NOMO-1 (cell line): ENCODE measurements around the gene PCAT6.
"Not testable (repeated sequence)": the region's sequence is repeated elsewhere in the genome, so short reads cannot be mapped to it uniquely, and the experiment has no call there.

Source experiments
- DNase-seq, 2 experiments: peaks; one replicate each; lab custom pipeline; 2025; ENCODE audit not compliant: unreplicated experiment in 2 of 2; lab: John Stamatoyannopoulos, UW

Gene PCAT6

DNA sequence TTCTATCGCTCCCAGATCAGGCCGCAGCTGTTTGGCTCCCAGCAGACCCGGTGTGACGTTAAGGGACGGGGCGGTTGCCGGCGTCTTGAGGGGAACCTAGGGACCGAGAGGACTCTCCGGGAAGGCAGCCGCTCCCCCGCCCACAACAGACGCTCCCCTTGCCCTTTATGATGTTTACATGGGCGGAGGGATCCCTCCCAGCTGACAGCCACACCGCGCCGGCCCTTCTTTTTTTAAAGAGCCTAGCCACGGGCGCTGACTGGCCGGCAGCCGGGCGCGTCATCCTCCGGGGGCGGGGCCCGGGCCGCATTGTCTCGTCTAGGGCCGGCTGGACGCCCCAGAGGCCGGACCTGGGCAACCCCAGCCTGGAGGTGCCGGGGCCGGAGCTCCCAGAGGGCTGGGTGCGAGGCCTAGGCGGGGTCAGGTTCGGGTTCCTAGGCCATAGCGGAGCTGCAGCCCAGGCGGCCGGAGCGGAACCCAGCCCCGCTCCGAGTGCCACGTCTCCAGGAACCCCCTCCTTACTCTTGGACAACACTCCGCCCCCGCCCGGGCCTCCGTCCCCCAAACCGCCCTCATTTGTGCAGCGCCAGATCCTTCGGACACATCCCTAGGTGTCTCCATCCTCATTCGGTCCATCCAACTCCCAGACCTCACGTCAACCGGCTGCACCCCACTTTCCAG, at the start of gene PCAT6:
PCAT6 (plus strand) TSS at position 340 of the 681 bp plus-strand sequence.
- DNase-seq: peak; percentile 77 to 89

GRCh38 chr1:202762019-202762418, 48.7 kb upstream of the PCAT6 start:
- DNase-seq: no peak

GRCh38 chr1:202765721-202766120, 45.0 kb upstream of the PCAT6 start:
- no peak for DNase-seq

DNA sequence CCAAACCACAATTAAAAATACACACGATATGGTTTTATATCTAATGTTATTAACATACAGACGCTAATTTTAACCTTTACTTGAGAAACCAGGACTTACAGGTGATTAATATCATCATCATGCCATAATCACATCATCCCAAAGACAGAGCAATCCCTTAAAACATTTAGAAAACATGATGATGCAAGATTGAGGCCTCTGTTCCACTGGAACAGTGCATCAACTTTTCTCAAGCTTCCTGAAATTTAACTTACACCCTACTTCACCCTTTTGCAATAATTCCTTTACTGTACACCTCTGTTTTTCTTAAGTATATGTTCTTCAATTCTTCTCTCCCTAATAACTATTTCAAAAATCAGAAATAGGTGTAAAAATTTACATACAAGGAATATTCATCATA, 40.6 kb upstream of the PCAT6 start:
- DNase-seq: no peak

GRCh38 chr1:202781180-202781579, 29.6 kb upstream of the PCAT6 start:
- no peak for DNase-seq

DNA sequence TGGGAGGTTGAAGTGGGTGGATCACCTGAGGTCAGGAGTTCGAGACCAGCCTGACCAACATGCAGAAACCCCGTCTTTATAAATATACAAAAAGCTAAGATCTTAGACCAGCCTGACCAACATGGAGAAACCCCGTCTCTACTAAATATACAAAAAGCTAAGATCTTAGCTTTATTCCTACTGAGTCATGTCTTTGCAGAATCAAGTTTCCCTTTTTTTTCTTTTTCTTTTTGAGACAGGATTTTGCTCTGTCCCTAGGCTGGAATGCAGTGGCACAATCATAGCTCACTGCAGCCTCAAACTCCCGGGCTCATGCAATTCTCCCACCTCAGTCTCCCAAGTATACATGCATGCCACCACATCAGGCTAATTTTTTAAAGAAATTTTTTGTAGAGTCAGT, 23.9 kb upstream of the PCAT6 start:
- no peak for DNase-seq

DNA sequence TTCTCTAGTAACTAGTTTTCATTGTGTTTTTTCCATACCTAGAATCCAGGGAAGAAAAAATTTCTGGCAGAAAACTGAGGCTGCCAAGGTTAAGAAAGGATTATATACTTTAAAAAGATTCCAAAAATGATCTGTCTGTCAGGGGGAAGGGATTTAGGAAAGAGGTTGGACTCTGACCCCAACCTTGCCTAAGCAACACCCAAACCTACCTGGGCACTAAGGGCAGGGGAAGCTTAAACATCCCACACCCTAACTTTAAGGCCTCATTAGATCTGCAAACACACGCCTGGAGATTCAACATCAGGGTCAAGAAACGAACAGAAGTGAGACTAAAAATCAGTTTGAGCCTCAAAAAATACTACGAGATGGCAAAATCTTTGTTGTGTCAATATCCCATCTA, 22.0 kb upstream of the PCAT6 start:
- no peak for DNase-seq

DNA sequence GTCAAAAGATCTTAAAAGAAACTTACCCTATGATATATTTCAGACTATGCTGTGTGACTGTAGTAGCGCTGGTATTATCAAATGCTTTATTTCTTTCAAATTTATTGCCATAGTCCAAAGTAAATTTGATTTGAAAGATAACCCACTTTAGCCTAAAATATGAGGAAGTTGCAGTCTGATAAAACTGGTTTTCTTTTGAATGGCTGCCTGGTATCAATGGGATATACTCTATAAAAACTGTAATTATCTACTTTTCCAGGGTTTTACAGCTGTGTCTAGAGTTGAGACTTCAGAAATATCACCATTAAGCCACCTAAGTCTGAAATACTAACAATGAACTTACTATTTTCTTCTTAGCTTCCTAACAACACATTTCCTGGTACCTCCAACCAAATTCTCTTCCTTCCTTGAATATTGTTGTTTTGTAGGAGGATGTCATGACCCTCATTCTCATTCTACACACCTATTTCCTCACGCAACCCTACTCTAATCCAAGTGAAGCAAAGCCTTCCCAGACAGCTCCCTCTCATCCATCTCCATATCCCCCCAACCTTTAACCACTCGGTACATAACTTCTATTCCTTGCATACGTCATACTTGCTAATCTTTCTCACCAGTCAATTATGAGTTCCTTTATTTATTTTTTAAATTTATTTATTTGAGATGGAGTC, 19.5 kb upstream of the PCAT6 start:
- DNase-seq: no peak

DNA sequence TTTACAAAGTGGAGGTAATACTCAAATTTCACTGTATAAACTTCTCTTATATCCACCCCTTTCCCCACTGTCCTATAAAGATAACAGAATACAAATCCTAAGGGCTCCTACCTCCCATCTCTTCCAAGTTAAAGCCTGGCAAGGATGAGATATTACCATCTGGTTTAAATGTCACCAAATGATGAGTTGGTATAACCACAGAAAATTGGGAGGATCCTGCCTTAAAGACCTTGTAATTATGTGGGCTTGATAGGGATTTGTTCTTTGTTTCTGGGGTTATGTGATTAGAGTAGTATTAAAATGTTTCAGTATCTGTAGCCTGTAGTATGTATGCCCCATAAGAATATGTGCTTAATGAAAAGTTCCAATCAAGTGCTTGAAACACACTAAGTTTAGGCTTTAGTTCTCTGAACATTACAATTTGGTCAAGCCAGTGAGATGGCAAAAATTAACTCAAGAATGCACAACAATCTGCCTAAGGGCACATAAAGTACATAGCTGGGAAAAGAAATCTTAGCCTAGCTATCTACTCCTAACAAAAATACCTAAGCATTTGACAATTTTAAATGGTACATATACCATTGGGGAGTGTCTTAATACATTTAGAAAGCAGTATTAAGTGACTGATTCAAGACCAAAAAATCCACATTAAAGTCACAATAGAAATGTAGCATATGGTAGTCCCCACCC, 16.6 kb upstream of the PCAT6 start:
- DNase-seq: no peak

GRCh38 chr1:202794931-202795330, 15.8 kb upstream of the PCAT6 start:
- not testable (repeated sequence) for DNase-seq

- DNase-seq: no peak
Observed at GRCh38 chr1:202796670-202797069, 14.1 kb upstream of the PCAT6 start.

GRCh38 chr1:202798260-202798659, 12.5 kb upstream of the PCAT6 start:
- no peak for DNase-seq

- no peak for DNase-seq
Observed at GRCh38 chr1:202798792-202799331, 11.9 kb upstream of the PCAT6 start.

DNA sequence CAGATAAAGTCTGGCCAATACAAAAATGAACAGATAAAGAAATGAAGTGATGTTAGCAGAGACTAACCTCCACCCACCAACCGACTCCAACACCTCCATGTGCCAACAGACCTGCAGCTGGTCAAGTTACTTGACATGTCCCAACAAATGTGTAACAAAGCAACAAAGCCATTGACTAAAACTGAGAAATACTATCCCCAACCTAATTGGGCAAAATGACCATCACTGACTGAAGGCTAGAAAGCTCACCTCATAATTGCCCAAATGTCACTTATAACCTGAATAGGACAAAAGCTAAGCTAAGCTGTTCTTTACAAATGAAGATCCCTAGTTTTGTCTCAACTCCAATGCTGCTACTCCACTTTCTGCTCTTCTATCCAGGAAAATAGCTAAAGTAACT, 10.0 kb upstream of the PCAT6 start:
- DNase-seq: no peak

GRCh38 chr1:202801175-202801574, 9.6 kb upstream of the PCAT6 start:
- DNase-seq: no peak

- no peak for DNase-seq
Observed at GRCh38 chr1:202802034-202802433, 8.7 kb upstream of the PCAT6 start.

GRCh38 chr1:202802998-202803932, 7.5 kb upstream of the PCAT6 start:
- DNase-seq: no peak

DNA sequence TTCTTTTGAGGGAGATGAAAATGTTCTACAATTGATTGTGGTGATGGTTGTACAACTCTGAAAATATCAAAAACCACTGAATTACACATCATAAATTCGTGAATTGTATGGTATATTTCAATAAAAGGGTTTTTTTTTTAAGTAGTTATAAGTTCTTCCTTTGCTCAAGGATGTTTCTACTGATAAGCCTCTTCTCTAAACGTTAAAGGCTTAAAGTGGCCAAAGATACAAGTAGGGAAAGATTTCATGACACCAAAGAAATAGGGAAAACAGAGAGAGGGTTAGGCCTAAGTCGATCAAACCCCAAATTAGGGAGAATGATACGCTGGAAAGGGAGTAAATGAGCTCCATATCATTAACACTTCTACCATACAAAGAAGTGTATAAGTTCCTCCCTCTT, 6.6 kb upstream of the PCAT6 start:
- DNase-seq: no peak

GRCh38 chr1:202805886-202806844, 4.6 kb upstream of the PCAT6 start:
- no peak for DNase-seq
